DOHH2 (cell line): ENCODE data around the gene RRP1B.

Experiments
- H3F3A ChIP-seq: fragments of 200-600 bp; sonication (generic), shearing (Covaris generic); 2 replicates; pipeline ENCODE4 v1.6.0; 2016; ENCODE audit warnings: antibody characterized with exemption, mild to moderate bottlenecking; ENCODE audit not compliant: control insufficient read depth, insufficient read depth
- H3K27ac ChIP-seq: fragments of 200-600 bp; sonication (generic); 2 replicates; pipeline ENCODE4 v1.5.1; 2014; ENCODE audit warnings: low read depth, mild to moderate bottlenecking, low read length, moderate library complexity
- H3K27me3 ChIP-seq: fragments of 200-600 bp; sonication (generic); 2 replicates; pipeline ENCODE4 v1.6.1; 2014; ENCODE audit warnings: mild to moderate bottlenecking, low read length, mixed read lengths; ENCODE audit not compliant: control insufficient read depth
- H3K36me3 ChIP-seq: fragments of 200-600 bp; sonication (generic); 2 replicates; pipeline ENCODE4 v1.6.1; 2014; ENCODE audit warnings: mild to moderate bottlenecking, low read length, moderate library complexity, mixed read lengths; ENCODE audit not compliant: control insufficient read depth
- H3K4me1 ChIP-seq: fragments of 200-600 bp; sonication (generic); 2 replicates; pipeline ENCODE4 v1.6.1; 2014; ENCODE audit warnings: mild to moderate bottlenecking, low read length, mixed read lengths; ENCODE audit not compliant: control insufficient read depth
- H3K4me2 ChIP-seq: fragments of 200-600 bp; sonication (generic); 2 replicates; pipeline ENCODE4 v1.6.0; 2014; ENCODE audit warnings: mild to moderate bottlenecking, low read length, moderate library complexity
- H3K4me3 ChIP-seq: fragments of 200-600 bp; sonication (generic); 2 replicates; pipeline ENCODE4 v1.5.1; 2014; ENCODE audit warnings: mild to moderate bottlenecking, low read length, mixed read lengths
- H3K79me2 ChIP-seq: fragments of 200-600 bp; sonication (generic); 2 replicates; pipeline ENCODE4 v1.6.1; 2014; ENCODE audit warnings: mild to moderate bottlenecking, low read length, mixed read lengths; ENCODE audit not compliant: control insufficient read depth
- H3K9me2 ChIP-seq: fragments of 200-600 bp; sonication (generic); replicated peaks from 2 replicates; pipeline ENCODE4 v1.6.1; 2014; ENCODE audit warnings: mild to moderate bottlenecking, low read length, mixed read lengths; ENCODE audit not compliant: control insufficient read depth
- H3K9me3 ChIP-seq: fragments of 200-600 bp; sonication (generic); 2 replicates; pipeline ENCODE4 v1.6.1; 2014; ENCODE audit warnings: antibody characterized with exemption, low read length, mixed read lengths; ENCODE audit not compliant: control insufficient read depth, insufficient read depth
- H4K20me1 ChIP-seq: fragments of 200-600 bp; sonication (generic); 2 replicates; pipeline ENCODE4 v1.6.0; 2014; ENCODE audit warnings: low read depth, mild to moderate bottlenecking, antibody characterized with exemption, low read length, moderate library complexity; ENCODE audit not compliant: control insufficient read depth, insufficient read depth
- CTCF ChIP-seq: fragments of 200-600 bp; sonication (generic); IDR thresholded peaks from one replicate; pipeline ENCODE4 v1.5.1; 2014; ENCODE audit warnings: antibody characterized with exemption, mild to moderate bottlenecking, low read depth, low read length; ENCODE audit not compliant: poor library complexity, severe bottlenecking
- EZH2phosphoT487 ChIP-seq: fragments of 200-600 bp; sonication (generic); IDR thresholded peaks from 2 replicates; pipeline ENCODE4 v1.6.1; 2017; ENCODE audit warnings: borderline replicate concordance, mild to moderate bottlenecking, antibody characterized with exemption, low read length, moderate library complexity, mixed read lengths

The RRP1B gene

GRCh38 chr21:43691801-43692200, 32.4 kb downstream of the RRP1B start:
- H3K9me3 ChIP-seq: no peaks in the 10 kb centered on the region
- TF ChIP-seq CTCF (no peak), EZH2phosphoT487 (no peak)
- peaks cover 94% of the 10 kb centered on the region for H3K36me3 ChIP-seq
- H3F3A ChIP-seq: 0 out of 2 replicates have a peak, but pooled peaks cover 1% of the 10 kb centered on the region
- H3K4me2 ChIP-seq: no peak overlapping the region
- H4K20me1 ChIP-seq: no peaks in the 10 kb centered on the region
- H3K79me2 ChIP-seq: no peaks in the 10 kb centered on the region
- no peaks in the 10 kb centered on the region for H3K9me2 ChIP-seq
- H3K27ac ChIP-seq: no peak overlapping the region
- no peaks in the 10 kb centered on the region for H3K4me1 ChIP-seq
- H3K27me3 ChIP-seq: no peaks in the 10 kb centered on the region
- H3K4me3 ChIP-seq: no peak overlapping the region

- Histone ChIP-seq H3K4me2 (no peak overlapping the region), H3F3A (peaks cover 10% of the 10 kb centered on the region), H3K9me3 (no peaks in the 10 kb centered on the region), H3K9me2 (no peaks in the 10 kb centered on the region), H3K4me3 (no peak overlapping the region), H4K20me1 (no peaks in the 10 kb centered on the region), H3K4me1 (no peaks in the 10 kb centered on the region), H3K79me2 (no peaks in the 10 kb centered on the region), H3K27me3 (no peaks in the 10 kb centered on the region), H3K27ac (no peak overlapping the region), H3K36me3 (peaks cover 83% of the 10 kb centered on the region)
- TF ChIP-seq EZH2phosphoT487 (no peak), CTCF (no peak)
Observed at GRCh38 chr21:43692949-43693348, 33.6 kb downstream of the RRP1B start.

- Histone ChIP-seq H3K79me2 (no peaks in the 10 kb centered on the region), H3K36me3 (peaks cover 73% of the 10 kb centered on the region), H3K4me3 (no peak overlapping the region), H3K27me3 (no peaks in the 10 kb centered on the region), H3K27ac (no peak overlapping the region), H3K4me1 (no peaks in the 10 kb centered on the region), H3F3A (peaks cover 10% of the 10 kb centered on the region), H3K9me3 (no peaks in the 10 kb centered on the region), H4K20me1 (no peaks in the 10 kb centered on the region), H3K9me2 (no peaks in the 10 kb centered on the region), H3K4me2 (no peak overlapping the region)
- TF ChIP-seq CTCF (no peak), EZH2phosphoT487 (no peak)
Observed at GRCh38 chr21:43693981-43694380, 34.6 kb downstream of the RRP1B start.
